8988T (cell line): ENCODE data around the gene MTHFD1.

ENCODE experiments used
- DNase-seq: peaks from one replicate; pipeline ENCODE4 v3.0.0; 2011

MTHFD1 gene

DNA sequence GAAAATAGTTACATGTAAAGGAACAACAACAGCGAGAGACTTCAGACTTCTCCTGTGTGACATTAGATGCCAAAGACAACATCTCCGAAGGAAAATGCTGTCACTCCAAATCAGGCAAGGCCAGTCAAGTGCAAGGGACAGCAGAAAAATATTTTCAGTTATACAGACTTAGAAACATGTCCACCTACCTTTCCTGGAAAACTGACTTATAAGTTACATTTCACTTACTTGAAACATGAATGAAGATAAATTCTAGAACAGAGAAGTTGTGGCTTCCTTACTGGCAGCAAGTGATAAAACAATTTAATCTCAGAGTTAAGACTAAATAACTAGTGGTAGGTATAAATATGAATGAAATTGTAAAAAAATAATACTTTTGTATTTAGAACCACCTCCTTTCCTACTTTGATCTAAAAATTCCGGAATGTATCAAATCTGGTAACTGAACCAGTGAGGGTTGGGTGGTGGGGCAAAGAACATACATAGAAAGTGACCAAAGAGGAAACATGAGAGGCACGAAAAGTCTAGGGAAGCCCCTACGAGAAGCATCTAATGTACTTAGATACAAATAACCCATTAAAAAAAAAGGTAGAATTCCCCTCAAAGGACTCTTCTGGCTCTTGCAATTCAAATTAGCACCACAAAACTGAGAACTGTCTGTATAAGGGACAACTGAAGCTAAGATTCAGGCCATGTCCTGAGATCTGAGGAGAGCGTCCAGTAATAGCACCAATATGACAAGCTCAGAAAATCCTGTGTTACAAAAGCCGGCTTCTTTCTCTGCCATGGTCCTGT lies 21.2 kb downstream of the MTHFD1 start:
- DNase-seq: no peak

DNA sequence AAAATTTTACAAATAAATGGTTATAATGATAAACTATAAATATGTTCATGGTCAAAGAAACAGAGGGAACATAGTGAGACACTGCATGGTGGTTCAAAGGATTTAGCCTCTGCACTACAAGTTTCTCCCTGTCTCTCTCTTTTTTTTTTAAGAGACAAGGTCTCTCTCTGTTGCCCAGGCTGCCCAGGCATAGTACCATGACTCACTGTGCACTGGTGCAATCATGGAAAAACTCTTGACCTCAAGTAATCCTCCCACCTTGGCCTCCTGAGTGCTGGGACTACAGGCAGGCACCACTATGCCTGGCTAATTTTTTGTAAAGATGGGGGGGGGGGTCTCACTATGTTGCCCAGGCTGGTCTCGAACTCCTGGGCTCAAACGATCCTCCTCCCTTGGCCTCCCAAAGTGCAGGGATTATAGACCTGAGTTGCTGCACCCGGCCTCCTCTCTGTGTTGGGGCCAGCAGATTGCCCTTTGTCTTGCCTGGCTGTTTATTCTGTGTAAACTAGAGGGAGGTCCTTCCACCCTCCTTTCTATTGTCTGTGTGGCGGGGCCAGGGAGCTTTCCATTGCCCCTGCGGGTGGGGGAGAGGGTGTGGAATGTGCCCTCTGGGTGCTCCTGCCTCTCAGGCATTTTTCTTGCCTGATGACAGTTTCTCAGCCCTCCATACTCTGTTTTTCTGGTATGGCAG lies 22.1 kb downstream of the MTHFD1 start:
- DNase-seq: no peak

DNA sequence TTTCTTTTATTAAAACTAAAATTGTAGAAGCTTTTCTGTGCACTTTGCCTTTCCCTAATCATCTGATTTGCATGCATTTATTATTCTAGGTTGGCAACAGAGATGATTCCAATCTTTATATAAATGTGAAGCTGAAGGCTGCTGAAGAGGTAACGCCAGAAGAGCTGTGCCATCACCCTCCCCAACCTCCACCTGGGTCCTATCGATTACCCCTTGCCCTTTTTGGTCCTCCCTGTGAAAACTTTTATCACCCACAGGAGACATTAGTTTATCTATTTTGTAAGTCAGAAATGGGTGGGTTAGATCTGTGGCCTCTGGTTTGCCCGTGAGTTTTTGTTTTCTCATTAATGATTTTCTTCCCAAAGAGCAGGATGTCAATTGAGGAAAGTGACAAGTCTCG lies 22.8 kb downstream of the MTHFD1 start:
- DNase-seq: no peak

DNA sequence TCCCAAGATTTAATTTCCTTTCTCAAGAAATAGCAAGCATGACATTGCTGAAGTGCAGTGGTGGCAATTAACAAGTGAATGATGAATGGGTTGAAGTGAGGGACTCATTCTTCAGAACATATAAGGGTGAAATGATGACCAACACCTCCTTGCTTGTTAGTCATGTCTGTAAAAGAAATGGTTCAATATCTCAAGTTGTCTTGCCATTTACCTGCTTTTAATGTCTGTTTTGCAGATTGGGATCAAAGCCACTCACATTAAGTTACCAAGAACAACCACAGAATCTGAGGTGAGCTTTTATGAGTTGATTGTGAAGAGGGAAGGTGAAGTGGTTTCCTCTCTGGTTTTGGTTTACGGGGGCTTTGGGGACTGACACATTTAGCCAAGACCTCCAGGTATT lies 24.1 kb downstream of the MTHFD1 start:
- no peak for DNase-seq

DNA sequence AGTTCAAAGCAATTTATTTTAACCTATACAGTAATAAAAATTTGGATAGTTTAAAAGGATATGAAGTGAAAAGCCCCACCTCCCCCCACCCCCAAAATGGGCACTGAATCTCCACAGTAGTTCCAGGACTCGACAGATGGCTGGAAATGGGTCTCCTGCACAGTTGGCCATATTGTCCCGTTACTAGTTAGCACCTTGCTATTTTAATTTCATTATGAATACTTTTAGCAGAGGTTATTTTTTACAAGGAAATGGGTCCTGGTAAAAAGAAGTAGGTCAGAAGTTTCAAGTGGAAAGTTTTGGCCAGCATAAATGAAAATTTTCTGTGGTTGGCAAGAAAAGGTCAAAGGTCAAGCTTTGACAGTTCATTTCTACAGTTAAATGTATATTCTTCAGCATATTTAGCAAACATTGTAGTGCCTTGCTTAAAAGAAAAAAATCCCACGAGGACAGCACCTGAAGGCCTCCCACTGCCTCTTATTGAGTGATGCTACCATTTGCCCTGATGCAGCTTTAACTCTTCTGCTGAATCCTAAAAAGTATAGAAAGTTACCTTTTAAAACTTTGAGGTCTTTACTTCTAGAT lies 28.3 kb downstream of the MTHFD1 start:
- no peak for DNase-seq

DNA sequence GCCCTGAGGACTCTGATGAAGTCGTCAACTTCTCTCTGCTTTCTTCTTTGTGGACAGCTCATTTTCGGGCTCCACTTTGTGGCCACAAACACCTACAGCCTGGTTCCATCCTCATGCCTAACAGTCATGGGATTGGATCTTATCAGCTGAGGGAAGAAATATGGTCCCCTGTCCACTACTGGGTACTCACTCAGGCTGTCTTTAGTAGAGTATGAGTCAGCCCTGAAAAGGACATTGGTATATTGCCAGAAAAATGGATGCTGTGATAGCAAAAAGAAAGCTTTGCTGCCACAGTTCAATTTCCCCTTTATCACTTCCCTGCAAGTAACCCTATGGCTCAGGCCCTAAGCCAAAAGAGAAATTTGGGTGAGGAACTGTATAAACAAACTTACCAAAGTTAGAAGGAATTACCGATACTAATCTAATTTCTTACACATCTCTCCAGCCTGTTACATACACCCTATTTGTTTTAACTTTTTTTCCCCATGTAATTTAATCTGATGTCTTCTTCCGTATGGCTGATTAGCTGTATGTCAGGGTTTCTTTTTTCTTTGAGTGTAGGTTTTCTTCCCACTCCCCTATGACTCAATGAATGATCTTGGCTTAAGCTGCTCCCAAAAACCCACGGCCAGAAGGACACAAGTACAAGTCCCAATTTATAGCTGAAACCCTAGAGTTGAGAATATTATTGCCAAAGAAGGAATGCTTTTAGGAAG lies 29.1 kb downstream of the MTHFD1 start:
- DNase-seq: no peak

DNA sequence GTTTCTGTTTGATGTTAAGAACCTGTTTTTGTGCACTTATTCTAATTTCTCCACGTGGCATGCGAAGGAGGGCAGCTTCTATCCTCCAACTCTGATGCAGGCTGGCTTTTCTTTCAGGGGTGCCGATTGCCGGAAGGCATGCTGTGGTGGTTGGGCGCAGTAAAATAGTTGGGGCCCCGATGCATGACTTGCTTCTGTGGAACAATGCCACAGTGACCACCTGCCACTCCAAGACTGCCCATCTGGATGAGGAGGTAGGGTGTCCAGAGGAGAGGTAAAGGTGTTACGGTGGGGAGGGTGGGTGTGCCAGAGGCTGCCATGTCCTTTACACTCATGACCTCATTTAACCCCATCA lies 29.6 kb downstream of the MTHFD1 start:
- DNase-seq: no peak

DNA sequence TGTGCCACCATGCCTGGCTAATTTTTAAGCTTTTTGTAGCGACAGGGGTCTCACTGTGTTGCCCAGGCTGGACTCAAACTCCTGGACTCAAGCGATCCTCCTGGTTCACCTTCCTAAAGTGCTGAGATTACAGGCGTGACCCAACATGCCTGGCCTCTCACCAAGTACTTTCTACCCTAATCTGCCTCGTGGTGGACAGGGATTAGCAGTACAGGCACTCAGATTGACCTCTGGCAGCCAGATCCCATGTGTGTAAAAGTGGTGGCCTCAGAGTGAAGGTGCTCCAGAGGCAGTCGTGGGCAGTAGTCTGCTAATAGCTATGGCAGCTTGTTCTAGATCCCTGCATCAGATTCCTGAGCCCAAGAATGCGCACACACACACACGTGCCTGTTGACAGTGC lies 30.9 kb downstream of the MTHFD1 start:
- DNase-seq: no peak

DNA sequence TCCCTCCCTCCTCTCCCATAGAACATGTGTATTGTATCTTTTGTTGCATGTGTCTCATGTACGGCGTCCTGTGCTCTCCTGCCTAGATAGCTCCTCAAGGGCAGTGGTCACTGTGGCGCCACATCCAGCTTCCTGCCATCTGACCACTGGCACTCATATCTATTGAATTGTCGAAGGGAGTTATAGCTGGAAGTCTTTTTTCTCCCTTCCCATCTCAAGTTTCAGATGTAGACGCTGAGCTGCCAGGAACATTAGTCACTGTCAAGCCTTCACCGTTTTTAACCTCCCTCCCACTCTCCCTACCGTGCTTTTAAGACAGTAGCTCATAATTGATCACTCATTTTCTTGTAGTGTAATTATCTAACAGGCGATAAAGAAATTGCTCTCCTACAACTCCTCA lies 33.0 kb downstream of the MTHFD1 start:
- no peak for DNase-seq

DNA sequence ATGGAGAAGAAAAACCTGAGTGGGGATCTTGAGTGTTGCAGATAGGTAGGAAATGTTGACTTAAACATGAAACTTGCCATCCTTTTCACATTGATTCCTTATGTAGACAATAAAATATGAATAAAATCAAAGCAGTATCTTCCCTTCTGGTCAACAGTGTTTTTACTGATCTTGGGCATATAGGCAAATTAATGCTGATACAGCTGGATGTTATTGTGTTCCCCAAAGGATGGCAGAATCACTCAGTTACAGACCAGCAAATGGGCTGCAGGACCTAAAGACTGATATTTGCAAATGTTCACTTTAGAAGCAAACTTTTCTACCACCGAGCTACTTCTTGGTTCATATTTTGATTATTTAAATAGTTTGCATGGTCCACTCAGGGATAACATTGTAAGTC lies 33.9 kb downstream of the MTHFD1 start:
- no peak for DNase-seq

DNA sequence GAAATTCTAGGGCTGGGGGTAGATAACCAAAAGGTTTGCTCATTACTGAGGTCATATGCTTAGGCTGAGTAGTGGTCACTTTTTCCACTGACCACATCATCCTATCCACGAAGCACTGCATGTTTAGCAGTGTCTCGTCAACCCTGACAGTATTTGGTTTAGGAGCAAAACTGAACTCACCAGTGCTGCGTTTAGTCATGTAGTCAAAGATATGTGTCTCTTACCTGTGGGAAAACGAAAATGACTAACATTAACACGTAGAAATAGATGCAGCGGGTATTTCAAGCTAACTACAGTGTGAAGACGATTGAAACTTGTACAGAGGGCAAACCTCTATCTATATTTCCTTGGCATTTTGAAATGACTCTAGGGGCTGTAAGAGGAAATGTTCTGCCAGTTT lies 34.6 kb downstream of the MTHFD1 start:
- DNase-seq: no peak

DNA sequence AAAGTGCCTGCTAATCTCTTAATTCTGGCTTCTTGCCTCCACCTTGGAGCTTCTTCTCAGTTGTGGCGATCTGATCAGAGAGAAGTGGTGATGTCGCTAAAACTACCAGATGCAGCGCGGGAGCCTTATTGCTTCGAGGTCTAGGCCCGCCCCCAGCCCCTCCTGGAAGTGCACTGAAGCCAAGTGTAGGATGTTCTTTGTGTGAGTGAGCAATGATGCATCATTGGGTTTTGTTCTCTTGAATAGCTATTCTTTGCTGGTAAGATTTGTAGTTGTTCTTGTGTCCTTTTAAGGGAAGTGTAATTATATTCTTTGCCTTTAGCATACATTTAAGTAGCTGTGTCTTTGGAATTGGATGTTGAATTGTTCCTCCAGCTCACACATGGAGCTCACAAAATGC lies 35.8 kb downstream of the MTHFD1 start:
- no peak for DNase-seq

DNA sequence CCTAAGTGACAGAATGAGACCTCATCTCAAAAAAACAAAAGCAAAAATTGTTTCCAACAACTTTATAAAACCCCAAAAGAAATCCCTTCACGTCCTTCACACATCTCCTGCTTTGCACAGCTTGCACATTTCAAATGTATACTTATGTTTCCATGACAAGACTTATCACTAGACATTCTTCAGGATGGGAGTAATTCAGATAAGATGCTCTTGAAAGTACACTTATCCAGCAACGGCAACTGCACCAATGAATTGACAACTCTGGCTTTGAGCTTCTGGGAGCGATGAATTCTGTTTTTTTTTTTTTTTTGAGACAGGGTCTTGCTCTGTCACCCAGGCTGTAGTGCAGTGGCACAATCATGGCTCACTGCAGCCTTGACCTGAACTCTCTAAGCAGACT lies 46.4 kb downstream of the MTHFD1 start:
- DNase-seq: no peak

DNA sequence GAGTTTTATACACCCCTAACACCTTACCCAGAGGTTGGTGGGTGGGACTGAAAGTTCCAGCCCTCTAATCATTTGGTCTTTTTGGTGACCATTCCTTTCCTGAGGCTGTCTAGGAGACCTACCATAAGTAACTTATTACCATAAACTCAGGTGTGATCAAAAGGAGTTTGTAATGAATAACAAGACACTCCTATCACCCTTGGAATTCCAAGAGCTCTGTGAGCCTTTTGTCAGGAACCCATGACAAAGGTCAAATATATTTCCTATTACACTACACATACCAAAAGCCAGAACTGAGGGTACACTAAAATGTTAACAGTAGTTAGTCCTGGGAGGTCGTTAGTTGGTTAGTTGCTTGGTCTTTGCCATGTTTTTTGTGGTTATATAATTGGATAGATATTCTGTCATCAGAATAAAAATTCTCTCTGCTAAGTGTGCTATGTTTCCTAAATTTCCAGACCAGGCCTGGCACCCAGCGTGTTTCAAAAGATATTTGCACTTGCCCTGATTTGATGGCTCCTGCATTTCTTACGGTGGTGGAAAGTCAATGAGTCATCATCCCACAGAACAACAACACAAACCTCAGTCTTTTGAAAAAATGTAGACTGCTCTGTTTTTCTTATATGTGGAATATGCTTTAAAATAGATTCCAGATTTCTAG lies 50.2 kb downstream of the MTHFD1 start:
- no peak for DNase-seq

DNA sequence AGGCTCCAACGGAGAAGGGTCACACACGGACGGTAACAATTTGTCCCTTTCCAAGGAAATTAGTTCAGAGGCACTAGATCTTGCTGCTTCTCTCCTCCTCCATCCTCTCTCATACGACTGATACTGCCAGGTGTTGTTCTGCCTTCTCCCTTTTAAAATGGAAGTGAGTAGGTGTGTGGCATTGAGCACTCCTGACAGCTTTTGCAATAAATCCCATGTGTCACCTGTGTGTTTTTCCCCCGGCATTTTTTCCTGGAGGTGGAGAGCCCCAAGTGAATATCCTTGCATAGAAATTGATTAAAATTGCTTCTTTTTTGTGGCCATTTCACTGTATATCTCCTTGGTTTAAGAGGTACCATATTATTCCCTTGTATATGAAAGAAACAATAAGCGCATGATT lies 51.0 kb downstream of the MTHFD1 start:
- DNase-seq: no peak

DNA sequence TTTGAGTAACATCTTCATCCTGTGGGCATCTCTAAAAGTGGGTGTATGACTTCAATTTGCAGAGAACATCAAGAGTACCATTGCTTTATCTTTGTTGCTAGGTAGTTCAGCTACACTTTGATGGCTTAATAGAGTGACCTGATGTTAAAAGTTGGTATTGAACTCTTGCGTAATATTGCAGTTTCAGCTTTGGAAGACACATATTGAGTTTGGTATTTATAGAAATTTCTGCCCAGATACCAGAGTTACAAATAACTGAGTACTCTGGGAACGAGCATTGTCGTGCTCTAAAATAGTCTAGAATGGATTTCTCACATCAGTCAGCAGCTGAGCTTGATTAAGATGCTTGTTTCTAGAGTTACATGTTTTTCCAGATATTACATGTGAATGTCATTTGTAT lies 52.3 kb downstream of the MTHFD1 start:
- no peak for DNase-seq

DNA sequence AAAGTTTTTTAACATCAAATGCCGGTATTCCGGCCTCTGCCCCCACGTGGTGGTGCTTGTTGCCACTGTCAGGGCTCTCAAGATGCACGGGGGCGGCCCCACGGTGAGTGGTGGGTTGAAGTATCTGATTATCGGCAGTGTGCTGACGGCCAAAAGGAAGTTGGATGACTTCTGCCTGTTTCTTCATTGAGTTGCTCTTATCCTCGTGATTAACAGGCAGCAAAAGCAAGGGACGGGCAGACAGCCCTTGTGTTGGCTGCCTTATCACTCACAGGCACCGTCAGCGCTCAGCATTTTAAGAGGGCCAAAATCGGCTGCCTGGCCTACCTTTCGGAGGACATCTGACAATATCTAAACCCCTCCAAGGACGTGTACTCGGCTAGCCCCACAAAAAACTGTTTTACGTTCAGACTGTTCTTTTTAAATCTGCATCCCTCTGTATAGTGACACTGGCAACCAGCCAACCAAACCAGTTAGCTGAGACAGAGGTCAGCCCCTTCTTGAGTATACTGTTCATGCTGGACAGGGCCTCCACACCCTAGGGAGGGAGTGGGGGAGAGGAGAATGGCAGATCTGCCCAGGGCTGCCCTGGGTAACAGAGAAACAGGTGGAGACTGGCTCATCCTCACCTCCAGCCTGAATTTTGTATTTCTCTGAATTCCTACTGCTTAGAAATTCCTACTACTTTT lies 54.3 kb downstream of the MTHFD1 start:
- DNase-seq: no peak

DNA sequence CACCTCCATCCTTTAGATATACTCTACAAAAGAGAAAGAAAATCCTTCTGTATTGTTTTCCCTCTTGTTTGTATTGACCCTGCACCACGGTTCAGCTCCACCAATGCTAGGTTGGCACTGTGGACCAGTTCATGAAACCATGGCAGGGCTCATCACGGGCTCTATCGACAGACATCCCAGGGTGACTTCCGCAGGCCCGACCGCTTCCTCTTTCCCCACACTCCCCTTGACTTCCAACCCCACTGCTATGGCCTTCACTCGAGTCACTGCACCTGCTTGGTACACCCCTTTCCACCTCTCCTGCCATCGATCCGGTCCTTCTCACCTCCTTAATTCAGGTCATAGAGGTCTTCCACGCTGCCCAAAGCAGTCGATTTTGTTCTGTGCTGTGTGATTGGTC lies 56.0 kb downstream of the MTHFD1 start:
- DNase-seq: no peak

DNA sequence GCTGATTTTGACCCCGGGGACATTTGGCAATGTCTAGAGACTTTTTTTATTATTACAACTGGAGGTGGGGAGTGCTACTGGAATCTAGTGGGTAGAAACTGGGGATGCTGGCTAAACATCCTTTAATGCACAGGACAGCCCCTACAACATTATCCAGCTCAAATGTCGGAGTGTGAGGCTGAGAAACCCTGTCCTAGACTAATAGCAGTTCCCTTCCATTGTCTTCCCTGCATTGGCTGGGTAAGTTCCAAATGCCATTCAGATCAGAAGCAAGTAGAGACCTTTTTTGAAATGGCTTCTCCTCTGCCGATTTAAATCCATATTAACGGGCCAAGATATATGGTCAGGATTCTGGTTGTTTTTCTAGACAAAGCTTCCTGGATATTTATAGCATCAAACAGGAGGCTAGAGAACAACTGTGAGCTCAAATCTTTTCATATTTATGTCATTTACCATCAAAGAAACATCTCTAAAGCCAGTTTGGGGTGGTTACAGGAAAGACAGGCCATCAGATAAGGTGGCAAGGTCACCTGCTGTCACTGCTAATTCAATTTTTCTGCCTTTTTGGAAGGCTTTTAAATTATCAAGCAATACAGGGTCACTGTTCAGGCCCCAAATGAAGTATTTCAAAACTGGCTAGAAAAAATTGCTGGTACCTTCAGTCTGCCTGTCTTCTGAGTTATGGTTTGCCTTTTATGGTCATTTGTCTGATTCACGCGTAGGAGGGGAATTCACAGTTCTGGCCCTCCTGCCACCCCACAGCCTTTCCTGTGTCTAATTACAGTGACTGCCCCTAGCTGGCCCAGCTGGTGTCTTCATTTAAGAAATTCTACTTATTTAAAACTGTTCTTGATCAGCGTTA lies 57.1 kb downstream of the MTHFD1 start:
- no peak for DNase-seq

DNA sequence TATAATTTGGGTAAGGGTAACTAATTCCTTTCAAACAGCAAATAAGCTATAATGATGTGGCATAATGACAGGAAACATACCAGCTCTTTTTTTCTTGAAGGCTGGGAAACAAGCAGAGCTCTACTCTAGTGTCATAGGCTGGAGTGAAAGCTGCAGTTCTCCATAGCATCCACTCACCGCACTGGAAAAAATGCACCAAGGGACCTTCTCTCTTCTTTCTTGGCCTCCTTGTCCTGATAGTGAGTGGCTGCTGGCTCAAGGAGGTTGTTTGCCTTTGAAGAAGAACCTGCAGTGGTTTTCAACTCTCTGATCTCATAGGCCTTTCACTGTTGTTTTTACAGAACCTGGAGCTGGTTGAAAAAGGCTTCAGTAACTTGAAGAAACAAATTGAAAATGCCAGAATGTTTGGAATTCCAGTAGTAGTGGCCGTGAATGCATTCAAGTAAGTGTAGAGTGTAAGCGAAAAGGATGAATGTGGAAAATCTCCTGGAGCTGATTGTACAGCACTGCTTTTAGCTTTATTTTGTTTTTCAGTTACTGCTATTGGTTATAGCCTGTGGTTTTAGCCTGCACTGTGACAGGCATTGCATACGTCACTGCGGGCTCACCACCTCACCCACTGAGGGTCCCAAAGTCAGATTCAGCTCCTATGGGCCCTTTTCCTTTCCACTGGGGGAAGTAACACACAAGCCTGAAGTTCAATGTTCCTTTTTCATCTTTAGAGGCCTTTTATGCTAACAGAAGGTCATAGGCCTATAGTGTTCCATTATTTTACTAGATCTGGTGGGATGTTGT lies 59.9 kb downstream of the MTHFD1 start:
- no peak for DNase-seq

DNA sequence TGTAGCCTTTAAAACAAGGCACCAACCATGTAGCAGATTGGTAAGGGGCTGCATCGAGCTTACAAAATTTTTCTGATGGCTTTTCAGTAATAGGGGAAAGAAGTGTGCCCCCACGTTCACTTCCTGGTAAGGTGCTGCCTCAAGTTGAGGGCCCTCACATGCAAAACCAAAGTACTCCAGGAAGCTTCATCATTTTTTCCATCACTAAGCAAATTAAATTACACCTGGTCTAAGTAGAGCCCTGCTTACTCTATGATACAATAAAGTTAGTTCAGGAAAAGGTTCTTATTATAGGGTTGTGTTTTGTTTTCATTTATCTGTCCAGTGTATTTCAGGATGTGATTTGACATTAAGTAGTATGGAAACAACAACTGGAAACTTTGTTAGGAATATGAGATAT lies 62.1 kb downstream of the MTHFD1 start:
- no peak for DNase-seq
